RWPE2 (cell line): ENCODE results near the gene MYO5B.

ENCODE experiments used
- ATAC-seq: fragments of 200-7000 bp; cut with Tn5 transposase; 3 replicates; pipeline ENCODE4 v1.9.1; 2021; ENCODE audit warnings: low read depth
- DNase-seq: peaks from one replicate; pipeline ENCODE4 v3.0.0-alpha.2; 2020; ENCODE audit warnings: low spot score
- H3K27ac ChIP-seq: fragments of 450-650 bp; 2 replicates; pipeline ENCODE4 v1.5.1; 2017; ENCODE audit warnings: mild to moderate bottlenecking; ENCODE audit not compliant: poor library complexity, severe bottlenecking
- H3K27me3 ChIP-seq: fragments of 250-450 bp; sonication (Bioruptor Pico); 2 replicates; pipeline ENCODE4 v1.5.1; 2021; ENCODE audit warnings: mild to moderate bottlenecking, moderate library complexity; ENCODE audit not compliant: insufficient read depth, poor library complexity, severe bottlenecking
- H3K36me3 ChIP-seq: fragments of 250-450 bp; sonication (Bioruptor Pico); 2 replicates; pipeline ENCODE4 v1.5.1; 2020; ENCODE audit warnings: low read depth, mild to moderate bottlenecking, moderate library complexity
- H3K4me1 ChIP-seq: fragments of 250-450 bp; sonication (Bioruptor Pico); 2 replicates; pipeline ENCODE4 v1.5.1; 2021; ENCODE audit warnings: mild to moderate bottlenecking, moderate library complexity; ENCODE audit not compliant: insufficient read depth, poor library complexity, severe bottlenecking
- H3K4me3 ChIP-seq: fragments of 250-450 bp; sonication (Bioruptor Pico); 2 replicates; pipeline ENCODE4 v1.5.1; 2021; ENCODE audit warnings: mild to moderate bottlenecking, moderate library complexity; ENCODE audit not compliant: severe bottlenecking
- H3K9me3 ChIP-seq: fragments of 250-450 bp; sonication (Bioruptor Pico); 2 replicates; pipeline ENCODE4 v1.5.1; 2021; ENCODE audit warnings: mild to moderate bottlenecking, moderate library complexity; ENCODE audit not compliant: severe bottlenecking
- CTCF ChIP-seq: fragments of 450-650 bp; IDR thresholded peaks from one replicate; pipeline ENCODE4 v1.5.1; 2017; ENCODE audit warnings: mild to moderate bottlenecking, moderate library complexity; ENCODE audit not compliant: poor library complexity, severe bottlenecking

Gene MYO5B

GRCh38 chr18:50107468-50107977, 87.4 kb downstream of the MYO5B start:
- no peak for TF ChIP-seq CTCF
- no peaks in the 10 kb centered on the region for H3K27me3 ChIP-seq

GRCh38 chr18:50105027-50105426, 89.9 kb downstream of the MYO5B start:
- Histone ChIP-seq H3K4me1 (peaks cover 4% of the 10 kb centered on the region), H3K27me3 (no peaks in the 10 kb centered on the region), H3K9me3 (no peaks in the 10 kb centered on the region), H3K27ac (no peak overlapping the region), H3K4me3 (no peak overlapping the region), H3K36me3 (no peaks in the 10 kb centered on the region)
- TF ChIP-seq CTCF, result no peak
- ATAC-seq (no peak), DNase-seq (no peak)

More at GRCh38 chr18:50107468-50107977, 87.4 kb downstream of the MYO5B start:
- H3K36me3 ChIP-seq, result no peaks in the 10 kb centered on the region
- no peaks in the 10 kb centered on the region for H3K9me3 ChIP-seq
- ATAC-seq (no peak), DNase-seq (no peak)
- H3K4me1 ChIP-seq, result no peaks in the 10 kb centered on the region
- H3K27ac ChIP-seq, result no peak overlapping the region
- no peak overlapping the region for H3K4me3 ChIP-seq

DNA sequence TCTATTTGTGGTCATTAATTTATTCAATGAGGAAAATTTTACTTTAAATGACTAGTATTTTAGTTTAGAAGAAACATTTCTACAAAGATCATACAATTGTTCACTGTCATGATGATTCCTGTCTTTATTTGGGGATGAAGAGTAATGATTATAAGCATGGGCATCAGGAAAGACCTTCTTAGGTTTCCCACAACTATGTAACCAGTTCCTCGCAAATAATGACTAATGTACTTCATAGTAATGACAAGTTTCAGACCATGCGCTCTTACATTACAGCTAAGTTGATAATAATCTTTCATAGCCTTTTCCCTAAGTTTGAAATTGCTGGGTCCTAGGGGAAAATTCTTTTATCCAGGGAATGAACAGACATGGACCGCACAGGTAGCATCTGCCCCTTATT, 90.5 kb downstream of the MYO5B start:
- DNase-seq (no peak), ATAC-seq (peak; percentile 54; the same call in 2 of the 3 replicates)
- Histone ChIP-seq H3K9me3 (no peaks in the 10 kb centered on the region), H3K36me3 (no peaks in the 10 kb centered on the region), H3K27ac (no peak overlapping the region), H3K27me3 (no peaks in the 10 kb centered on the region), H3K4me1 (peaks cover 7% of the 10 kb centered on the region), H3K4me3 (no peak overlapping the region)
- TF ChIP-seq CTCF, result no peak

DNA sequence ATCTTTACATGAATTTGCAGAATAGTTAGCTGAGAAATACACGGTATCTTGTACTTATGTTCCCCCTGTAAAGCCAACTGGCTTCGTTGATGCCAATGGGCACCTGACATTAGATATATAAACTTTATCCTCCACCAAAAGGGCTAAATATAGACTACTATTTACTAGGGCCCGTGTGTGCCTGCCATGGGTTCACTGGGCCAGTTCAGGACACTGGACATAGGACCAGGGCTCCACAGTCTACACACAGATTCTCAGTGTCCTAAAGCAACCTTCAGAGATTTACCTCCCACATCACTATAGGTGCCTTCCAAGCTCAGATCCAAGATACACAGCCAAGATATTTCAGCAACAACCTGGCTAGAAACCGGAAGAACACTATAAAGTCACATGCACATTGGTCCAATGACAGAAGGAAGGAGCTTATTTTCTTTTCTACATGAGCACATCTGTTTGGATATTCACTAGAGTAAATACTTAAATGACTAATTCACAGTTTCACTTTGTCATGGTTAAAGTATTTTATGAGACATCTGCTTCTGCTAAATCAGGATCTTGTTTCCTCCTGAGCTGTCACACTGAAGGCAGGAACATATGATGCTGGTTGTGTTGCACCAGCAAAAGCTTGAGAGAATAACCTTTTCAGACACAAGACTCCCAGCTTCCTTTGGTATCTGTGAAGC, 95.1 kb downstream of the MYO5B start:
- Histone ChIP-seq H3K27me3 (no peaks in the 10 kb centered on the region), H3K27ac (no peak overlapping the region), H3K9me3 (no peaks in the 10 kb centered on the region), H3K4me1 (peaks cover 7% of the 10 kb centered on the region), H3K4me3 (no peak overlapping the region), H3K36me3 (no peaks in the 10 kb centered on the region)
- peak; percentile 89 for ATAC-seq
- DNase-seq, result no peak
- TF ChIP-seq CTCF, result no peak

DNA sequence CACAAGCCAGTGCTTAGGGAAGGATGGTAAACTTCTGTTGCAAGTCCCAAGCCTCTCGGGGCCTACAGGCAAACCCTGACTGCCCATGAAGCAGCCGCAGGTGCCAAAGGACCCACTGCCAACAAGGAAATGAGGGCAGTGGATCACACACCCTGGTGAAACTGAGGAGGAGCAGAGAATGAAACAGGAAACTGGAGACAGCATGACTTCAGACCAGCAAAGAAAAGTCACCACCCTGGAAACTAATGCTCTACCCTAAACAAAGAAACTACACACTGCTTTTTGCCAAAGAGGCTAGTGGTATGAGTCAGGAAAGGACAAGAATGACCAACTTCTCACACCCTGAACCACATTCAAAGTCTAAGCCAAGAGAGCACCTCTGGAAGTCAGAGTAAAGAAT, 97.2 kb downstream of the MYO5B start:
- Histone ChIP-seq H3K36me3 (no peaks in the 10 kb centered on the region), H3K4me1 (peaks cover 7% of the 10 kb centered on the region), H3K4me3 (no peak overlapping the region), H3K27me3 (no peaks in the 10 kb centered on the region), H3K9me3 (no peaks in the 10 kb centered on the region), H3K27ac (no peak overlapping the region)
- no peak for TF ChIP-seq CTCF
- peak; percentile 26; the same call in 2 of the 3 replicates for ATAC-seq
- DNase-seq, result no peak
